ENCODE results near the gene SIDT2.

SIDT2 gene

DNA sequence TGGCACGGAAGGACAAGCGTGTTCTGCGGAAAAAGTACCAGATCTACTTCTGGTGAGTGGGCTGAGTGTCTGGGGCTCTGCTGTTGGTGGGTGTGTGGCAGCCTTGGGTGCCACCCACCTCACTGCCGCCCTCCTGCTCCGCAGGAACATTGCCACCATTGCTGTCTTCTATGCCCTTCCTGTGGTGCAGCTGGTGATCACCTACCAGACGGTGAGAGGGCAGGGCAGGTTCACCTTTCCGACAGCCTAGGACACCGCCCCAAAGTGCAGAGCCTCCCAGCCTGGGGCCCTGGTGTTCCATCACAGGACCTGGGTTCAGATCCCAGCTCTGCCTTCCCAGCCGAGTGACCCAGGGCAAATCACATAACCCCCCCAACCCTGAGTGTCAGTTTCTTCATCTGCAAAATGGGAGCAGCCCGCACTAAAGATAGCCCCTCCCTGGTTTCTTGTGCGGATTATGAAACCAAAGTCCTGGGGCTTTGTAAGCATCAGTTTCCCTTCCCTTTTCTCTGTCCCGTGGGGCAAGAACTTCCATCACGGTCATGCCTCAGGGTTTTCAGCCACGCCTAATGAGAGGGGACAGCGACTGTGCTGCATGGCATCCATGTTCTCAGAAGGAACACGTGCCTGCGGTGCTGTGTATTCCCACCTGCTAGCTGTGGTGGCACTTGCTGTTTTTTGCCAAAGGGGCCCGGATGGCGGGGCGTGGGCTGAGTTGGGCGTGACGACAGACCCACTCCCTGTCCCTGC lies 10.8 kb downstream of the SIDT2 start:
- no peak for DNase-seq (ENCODE audit: low spot score)

DNA sequence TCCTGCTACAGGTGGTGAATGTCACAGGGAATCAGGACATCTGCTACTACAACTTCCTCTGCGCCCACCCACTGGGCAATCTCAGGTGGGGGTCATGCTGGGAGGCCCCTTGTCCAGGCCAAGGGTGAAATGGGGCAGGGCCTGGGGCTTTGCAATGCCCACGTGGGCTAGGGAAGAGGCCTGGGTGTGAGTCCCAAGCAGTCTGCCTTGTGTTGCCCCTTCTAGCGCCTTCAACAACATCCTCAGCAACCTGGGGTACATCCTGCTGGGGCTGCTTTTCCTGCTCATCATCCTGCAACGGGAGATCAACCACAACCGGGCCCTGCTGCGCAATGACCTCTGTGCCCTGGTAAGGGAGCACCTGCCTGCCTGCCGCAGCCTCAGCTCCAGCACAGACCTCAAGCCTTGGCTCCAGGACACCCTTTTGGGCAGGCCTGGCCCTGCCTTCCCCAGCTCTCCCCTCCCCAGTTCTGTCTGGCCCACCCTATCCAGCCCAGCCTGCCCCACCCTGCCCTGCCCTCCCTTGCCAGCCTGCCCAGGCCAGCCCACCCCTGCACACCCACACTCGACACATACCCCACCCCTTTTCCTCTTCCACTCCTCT lies 11.5 kb downstream of the SIDT2 start:
- no peak for DNase-seq (ENCODE audit: low spot score)

DNA sequence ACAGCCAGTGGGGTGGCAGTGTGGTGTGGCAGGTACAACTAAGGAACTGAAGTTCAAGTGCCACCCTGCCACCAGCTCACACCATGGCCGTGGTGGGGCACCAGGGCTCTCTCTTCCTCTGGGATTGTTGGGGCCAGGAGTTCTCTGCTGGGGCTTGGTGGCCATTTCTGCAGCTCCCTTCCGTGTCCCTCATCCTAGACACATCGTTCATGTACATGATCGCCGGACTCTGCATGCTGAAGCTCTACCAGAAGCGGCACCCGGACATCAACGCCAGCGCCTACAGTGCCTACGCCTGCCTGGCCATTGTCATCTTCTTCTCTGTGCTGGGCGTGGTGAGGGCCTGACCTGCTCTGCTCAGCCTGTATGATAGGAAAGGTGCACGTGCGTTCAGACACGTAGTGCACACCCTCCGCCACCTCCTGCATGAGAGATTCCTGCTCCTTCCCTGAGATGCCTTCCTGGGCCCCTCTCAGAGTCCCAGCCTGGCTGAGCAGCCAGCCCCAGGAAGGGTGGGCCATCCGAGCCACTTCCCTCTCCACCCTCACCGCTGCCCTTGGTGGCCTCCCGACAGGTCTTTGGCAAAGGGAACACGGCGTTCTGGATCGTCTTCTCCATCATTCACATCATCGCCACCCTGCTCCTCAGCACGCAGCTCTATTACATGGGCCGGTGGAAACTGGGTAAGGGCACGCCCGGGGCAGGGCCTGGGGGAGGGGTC lies 13.3 kb downstream of the SIDT2 start:
- no peak for DNase-seq (ENCODE audit: low spot score)

DNA sequence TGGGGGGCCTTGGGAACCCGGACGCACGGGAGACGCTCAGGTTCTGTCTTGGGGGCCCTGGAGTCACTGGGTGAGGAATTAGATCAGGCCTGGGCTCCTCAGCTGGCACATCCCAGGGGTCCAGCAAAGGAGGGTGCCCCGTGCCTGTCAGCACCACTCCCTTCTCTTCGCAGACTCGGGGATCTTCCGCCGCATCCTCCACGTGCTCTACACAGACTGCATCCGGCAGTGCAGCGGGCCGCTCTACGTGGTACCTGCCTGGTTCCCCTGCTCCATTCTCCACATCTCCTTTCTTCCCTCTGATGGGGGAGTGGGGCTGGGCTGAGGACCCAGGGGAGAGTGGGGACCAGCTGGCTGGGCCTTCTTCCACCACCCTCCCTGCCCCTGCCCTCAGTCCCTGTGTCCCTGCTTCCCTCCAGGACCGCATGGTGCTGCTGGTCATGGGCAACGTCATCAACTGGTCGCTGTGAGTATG lies 13.9 kb downstream of the SIDT2 start:
- no peak for DNase-seq (ENCODE audit: low spot score)

DNA sequence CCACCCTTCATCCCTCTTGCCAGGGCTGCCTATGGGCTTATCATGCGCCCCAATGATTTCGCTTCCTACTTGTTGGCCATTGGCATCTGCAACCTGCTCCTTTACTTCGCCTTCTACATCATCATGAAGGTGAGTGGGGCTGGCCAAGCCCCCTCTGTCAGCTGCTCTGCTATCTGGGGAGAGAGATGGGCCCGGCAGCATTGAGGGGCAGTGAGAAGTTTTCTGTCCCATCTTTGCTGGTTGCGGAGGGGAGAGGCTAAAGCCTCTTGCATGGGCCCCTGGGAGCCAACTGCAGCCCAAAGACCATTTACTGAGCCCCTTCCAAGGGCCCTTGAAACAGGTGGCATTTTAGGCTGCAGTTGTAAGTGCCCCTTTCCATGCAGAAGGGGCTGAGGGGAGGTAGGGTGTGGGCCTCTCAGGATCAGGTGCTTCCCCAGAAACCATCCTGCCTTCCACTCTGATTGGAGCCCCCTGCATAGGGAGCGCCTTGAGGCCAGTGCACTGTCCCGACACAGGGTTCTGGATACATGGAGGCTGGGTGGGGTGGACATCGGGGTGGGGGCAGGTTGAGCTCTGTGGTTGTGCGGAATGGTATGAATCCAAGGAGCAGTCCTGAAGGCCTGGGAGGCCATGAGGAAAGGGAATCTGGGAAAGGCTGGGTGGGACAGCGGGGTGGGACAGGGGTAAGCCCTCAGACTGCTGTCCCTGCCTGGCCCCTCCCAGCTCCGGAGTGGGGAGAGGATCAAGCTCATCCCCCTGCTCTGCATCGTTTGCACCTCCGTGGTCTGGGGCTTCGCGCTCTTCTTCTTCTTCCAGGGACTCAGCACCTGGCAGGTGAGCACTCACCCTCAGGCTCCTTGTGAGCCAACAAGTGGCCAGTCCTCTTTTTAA lies 14.8 kb downstream of the SIDT2 start:
- no peak for DNase-seq (ENCODE audit: low spot score)

DNA sequence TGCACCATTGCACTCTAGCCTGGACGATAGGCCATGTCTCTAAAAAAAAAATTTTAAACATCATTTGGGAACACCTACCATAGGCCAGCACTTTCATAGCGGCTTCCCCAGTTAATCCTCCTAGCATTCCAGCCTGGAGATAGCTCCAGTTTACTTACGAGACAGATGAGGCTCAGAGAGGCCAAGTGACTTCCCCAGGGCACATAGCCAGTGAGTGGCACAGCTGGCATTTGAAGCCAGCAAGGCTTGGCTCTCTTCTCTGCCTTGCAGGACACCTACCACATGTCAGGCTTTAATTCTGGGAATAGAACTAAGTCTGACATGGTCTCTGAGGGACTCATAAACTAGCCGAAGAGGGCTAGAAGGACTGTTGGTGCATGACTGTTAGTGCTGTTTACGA lies 15.7 kb downstream of the SIDT2 start:
- no peak for DNase-seq (ENCODE audit: low spot score)

DNA sequence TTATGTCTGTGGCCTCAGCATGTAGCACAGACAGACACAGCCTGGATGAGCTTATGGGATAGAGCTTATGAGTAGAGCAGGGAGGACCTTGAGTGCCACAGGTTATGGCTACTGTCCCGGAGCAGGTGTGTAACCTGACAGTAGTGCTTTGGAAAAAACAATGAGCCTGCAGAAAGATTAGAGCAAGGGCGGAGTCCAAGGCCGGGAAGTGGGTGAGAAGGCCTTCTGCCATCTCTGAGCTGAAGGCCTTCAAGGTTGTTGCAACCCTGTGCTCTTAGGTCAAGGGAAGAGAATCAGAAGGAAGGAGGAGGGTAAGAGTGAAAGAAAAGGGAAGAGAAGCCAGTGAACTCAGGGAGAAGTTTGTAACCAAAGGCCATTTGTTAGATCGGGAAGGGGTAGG lies 16.7 kb downstream of the SIDT2 start:
- no peak for DNase-seq (ENCODE audit: low spot score)

DNA sequence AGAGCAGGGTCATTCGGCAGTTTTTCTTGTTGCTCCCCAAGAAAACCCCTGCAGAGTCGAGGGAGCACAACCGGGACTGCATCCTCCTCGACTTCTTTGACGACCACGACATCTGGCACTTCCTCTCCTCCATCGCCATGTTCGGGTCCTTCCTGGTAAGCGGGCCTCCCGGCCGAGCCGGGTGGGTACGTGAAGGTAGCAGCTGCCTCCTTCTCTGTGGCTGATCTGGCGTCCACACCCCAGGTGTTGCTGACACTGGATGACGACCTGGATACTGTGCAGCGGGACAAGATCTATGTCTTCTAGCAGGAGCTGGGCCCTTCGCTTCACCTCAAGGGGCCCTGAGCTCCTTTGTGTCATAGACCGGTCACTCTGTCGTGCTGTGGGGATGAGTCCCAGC lies 17.2 kb downstream of the SIDT2 start:
- DNase-seq (ENCODE audit: low spot score): no peak

DNA sequence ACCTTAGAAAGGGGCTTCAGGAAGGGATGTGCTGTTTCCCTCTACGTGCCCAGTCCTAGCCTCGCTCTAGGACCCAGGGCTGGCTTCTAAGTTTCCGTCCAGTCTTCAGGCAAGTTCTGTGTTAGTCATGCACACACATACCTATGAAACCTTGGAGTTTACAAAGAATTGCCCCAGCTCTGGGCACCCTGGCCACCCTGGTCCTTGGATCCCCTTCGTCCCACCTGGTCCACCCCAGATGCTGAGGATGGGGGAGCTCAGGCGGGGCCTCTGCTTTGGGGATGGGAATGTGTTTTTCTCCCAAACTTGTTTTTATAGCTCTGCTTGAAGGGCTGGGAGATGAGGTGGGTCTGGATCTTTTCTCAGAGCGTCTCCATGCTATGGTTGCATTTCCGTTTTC lies 18.5 kb downstream of the SIDT2 start:
- DNase-seq (ENCODE audit: low spot score): no peak

DNA sequence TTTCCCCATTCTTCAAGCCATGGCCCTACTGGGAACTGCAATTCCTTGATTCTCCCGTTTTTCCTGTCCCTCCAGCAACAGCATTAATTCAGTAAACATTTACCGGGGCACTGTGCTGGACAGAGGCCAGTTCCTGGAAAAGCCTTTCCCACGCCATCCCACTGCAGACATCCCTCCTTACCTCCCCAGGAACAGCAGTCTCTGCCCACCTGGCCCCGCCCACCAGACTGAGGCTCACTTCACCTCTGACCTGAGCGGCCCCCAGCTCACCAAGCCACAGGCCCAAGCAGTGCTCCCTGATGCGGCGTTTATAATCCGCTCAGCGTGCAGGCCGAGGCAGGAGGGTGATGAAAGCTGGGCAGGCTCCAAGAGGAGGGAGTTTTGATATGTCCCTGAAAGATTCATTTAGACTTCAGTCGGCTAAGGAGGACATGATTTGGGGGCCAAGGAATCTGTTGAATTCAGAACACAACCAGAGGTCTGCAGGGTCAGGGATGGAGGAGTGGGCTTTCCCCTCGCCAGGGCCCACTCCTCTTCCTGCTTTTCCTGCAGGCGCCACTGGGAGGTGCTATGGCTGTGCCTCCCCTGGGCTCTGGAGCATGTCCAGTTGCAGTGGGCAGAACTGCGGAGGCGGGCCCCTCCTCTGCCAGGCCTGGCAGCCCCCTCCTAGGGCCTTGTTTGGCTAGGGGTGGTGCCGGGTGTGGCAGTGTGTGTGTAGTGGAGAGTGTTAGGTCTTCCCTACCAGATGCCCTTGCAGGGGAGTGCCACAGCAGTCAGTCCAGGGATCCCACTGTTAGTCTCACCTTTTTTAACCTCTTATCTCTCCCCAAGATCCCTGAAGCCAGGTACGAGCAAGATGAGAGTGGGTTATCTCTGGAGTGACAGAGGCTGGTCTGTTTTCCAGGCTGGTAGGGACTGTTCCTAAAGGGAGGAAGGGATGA lies 19.2 kb downstream of the SIDT2 start:
- no peak for DNase-seq (ENCODE audit: low spot score)

DNA sequence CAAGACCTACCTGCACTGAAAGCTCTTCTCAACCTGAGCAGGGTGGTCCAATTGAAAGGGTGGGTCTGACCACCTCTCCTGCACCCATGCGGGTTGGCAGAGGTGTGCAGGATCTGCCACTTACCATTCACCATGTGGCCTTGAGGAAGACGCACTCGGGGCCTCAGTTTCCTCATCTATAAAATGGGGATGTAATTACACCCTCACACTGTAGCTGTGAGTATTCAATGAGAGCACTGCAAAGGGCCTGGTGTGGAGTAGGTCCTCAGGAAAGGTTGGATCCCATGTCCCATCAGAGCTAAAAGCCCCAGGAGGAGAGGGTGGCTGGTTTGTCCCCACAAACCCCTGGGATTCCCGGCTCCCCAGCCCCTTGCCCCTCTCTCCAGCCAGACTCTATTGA lies 20.1 kb downstream of the SIDT2 start:
- no peak for DNase-seq (ENCODE audit: low spot score)

DNA sequence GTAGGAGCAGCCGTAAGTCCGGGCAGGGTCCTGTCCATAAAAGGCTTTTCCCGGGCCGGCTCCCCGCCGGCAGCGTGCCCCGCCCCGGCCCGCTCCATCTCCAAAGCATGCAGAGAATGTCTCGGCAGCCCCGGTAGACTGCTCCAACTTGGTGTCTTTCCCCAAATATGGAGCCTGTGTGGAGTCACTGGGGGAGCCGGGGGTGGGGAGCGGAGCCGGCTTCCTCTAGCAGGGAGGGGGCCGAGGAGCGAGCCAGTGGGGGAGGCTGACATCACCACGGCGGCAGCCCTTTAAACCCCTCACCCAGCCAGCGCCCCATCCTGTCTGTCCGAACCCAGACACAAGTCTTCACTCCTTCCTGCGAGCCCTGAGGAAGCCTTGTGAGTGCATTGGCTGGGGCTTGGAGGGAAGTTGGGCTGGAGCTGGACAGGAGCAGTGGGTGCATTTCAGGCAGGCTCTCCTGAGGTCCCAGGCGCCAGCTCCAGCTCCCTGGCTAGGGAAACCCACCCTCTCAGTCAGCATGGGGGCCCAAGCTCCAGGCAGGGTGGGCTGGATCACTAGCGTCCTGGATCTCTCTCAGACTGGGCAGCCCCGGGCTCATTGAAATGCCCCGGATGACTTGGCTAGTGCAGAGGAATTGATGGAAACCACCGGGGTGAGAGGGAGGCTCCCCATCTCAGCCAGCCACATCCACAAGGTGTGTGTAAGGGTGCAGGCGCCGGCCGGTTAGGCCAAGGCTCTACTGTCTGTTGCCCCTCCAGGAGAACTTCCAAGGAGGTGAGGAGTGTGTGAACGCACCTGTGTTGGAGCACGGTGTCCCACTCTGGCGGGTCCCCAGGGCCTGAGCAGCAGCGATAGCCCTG lies 20.7 kb downstream of the SIDT2 start, which contains the start of gene TAGLN:
Gene TAGLN, plus strand, starts transcription at position 318 of the 863 bp plus-strand sequence. CDS start 3,644 bp downstream, outside the sequence.
- DNase-seq (ENCODE audit: low spot score): no peak

DNA sequence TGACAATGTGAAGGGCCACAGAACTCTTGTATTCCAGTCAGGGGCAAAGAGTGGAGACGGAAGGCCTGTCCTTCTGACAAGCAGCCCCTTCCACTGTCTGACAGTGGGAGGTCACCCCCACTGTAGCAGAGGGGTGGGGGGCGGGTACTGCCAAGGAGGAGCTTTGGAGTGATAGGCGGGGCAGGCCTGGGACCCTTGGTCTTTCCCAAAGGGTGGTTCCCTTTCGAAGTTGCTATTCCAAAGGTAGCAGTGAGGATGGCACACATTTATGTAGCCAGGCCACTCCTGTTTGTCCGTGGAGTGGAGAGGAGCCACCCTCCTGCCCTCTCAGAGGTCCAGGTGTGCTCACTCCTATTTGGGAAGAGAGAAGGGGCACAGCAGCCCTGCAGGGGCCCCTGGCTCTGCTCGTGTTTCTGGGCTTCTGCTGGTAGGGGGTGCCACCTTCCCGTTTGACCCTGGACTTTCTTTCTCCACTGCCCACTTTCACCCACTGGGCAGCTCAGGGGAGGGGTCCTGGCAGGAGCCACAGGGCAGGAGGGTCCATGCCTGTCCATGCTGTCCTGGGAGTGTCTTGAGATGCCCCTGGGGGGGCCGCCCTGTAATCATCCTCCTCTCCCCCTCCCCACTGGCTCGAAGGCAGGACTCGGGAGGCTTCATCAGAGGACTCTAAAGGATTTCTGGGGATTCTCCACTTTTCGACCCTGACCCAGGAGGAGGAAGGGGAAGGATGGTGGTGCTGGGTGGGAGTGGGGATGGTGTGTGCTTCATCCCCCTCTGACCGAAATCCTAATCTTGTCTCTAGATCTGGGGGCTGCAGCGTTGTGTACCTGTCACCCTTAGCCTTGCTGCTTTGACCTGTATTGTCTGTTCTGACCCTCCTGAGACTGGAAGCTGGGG lies 21.6 kb downstream of the SIDT2 start:
- no peak for DNase-seq (ENCODE audit: low spot score)

DNA sequence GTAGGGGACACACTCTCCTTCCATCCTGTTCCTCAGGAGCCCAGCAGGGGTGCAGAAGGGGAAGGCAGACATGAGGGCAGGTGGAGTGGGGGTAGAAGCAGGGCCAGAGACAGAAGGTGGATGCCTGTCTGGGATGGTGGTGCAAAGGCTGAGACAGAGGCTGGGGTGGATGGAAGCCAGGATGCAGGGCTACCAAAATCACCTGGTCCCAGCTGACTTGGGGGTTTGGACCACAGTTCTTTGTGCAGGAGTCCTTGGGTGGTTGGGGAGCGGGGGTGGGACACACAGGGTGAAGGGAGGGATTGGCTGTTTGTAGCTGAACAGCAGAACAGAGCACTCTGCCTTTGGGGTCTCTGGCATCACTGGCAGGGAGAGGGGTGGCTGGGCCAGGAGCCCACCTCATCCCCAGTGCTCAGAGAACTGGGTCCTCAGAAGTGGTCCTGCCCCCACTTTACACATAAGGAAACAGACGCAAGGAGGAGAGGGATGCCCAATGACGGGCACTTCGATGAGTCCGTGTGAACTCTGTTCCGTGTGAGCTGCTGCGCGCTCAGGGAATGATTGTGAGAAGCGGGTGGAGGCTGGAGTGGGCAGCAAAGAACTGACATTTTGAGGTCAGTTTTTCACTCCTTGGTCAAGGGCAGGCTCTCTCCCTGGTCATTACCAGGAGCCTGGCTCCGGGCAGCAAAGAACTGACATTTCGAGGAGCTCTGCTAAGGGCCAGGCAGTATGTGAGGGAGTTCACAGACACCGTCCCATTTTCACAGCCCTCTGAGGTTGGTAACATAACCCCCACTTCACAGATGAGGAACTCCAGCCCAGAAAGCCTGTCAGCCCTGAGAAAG lies 22.5 kb downstream of the SIDT2 start:
- no peak for DNase-seq (ENCODE audit: low spot score)

DNA sequence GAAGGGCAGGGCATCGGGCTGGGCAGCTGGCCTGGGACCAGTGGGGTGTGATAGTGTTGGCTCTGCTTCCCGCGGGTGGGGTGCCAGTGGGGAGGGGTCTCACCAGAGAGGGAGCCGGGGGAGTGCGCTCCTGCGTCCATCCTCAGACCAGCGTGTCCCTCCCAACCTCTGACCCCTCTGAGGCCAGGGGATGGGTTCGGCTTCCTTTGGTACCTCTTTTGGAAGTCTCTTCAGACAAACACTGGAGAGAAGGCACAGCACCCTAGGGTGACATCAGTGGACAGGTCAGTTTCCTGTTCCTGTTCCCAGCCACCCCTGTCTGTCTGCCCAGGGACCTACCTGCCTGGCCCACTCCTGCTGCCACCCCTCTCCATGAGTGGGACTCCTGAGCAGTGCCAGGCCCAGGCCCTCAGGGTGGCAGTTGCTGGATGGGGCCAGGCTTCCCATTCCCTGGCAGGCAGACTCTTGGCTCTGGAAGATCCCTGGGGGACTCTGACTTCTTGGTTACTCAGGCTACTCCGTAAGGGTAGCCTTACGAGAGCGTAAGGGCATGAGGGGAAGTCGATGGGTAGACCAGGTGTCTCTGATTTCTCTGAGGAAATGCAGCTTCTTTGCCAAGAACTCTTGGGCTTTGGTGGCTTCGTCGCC lies 23.2 kb downstream of the SIDT2 start:
- DNase-seq (ENCODE audit: low spot score): no peak

DNA sequence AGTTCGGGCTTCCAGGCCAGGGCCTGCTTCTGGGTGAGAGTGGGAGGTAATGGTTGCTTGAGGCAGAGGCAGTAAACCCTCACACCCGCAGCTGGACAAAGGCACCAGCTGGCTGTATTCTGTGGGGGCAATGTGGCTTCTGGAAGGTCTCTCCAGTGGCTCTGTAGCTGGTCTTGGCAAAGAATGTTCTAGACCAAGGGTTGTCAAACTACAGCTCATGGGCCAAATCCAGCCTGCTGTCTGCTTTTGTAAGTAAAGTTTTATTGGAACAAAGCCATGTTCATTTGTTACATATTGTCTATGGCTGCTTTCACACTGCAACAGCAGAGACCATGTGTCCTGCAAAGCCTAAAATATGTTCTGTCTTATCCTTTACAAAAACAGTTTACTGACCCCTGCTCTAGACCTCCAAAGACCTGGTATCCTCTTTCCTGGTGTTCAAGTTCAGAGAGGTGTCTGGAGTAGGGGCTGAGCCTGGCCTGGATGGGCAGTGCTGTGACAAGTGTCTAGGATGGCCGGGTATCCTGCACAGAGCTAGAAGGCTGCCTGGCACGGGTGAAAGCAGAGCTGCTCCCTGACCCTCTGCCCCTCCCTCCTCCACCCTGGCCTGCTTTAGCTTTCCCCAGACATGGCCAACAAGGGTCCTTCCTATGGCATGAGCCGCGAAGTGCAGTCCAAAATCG lies 24.0 kb downstream of the SIDT2 start:
- no peak for DNase-seq (ENCODE audit: low spot score)

DNA sequence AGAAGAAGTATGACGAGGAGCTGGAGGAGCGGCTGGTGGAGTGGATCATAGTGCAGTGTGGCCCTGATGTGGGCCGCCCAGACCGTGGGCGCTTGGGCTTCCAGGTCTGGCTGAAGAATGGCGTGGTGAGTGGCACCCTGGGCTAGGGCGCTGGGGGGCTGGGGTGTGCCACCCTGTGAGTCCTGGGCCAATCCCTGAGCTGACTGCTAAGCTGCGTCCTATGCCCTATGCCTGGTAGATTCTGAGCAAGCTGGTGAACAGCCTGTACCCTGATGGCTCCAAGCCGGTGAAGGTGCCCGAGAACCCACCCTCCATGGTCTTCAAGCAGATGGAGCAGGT lies 24.5 kb downstream of the SIDT2 start:
- DNase-seq (ENCODE audit: low spot score): no peak

Data from CD4-positive, alpha-beta T cell treated with Interleukin-15 for 4 hours (primary cell).